SU-DHL-6 (cell line): ENCODE results near the gene TTC16.

Source experiments
- H2AFZ ChIP-seq: fragments of 200-600 bp; sonication (generic); 2 replicates; pipeline ENCODE4 v1.6.1; 2014; ENCODE audit warnings: low read depth, mild to moderate bottlenecking, moderate library complexity, mixed read lengths, antibody characterized with exemption, low read length; ENCODE audit not compliant: severe bottlenecking
- H3F3A ChIP-seq: fragments of 200-600 bp; shearing (Covaris generic); 2 replicates; pipeline ENCODE4 v1.6.0; 2016; ENCODE audit warnings: antibody characterized with exemption, mild to moderate bottlenecking; ENCODE audit not compliant: insufficient read depth
- H3K27ac ChIP-seq: fragments of 200-600 bp; sonication (generic); 2 replicates; pipeline ENCODE4 v1.5.1; 2016; ENCODE audit warnings: low read depth, mild to moderate bottlenecking, low read length, moderate library complexity, mixed read lengths
- H3K27me3 ChIP-seq: fragments of 200-600 bp; sonication (generic), shearing (Covaris generic); 2 replicates; pipeline ENCODE4 v1.6.0; 2014; ENCODE audit warnings: mild to moderate bottlenecking, low read length
- H3K36me3 ChIP-seq: fragments of 200-600 bp; sonication (generic); 2 replicates; pipeline ENCODE4 v1.6.1; 2014; ENCODE audit warnings: mild to moderate bottlenecking, low read length, mixed read lengths
- H3K4me2 ChIP-seq: fragments of 300-600, 200-600 bp; shearing (Covaris generic), sonication (generic); 2 replicates; pipeline ENCODE4 v1.6.0; 2014; ENCODE audit warnings: low read length, low read depth, mild to moderate bottlenecking; ENCODE audit not compliant: poor library complexity, severe bottlenecking
- H3K4me3 ChIP-seq: fragments of 200-600 bp; sonication (generic); 2 replicates; pipeline ENCODE4 v1.5.1; 2014; ENCODE audit warnings: antibody characterized with exemption, low read length, mild to moderate bottlenecking, mixed read lengths; ENCODE audit not compliant: insufficient read depth, poor library complexity, severe bottlenecking
- H3K79me2 ChIP-seq: fragments of 200-600 bp; sonication (generic); 2 replicates; pipeline ENCODE4 v1.6.1; 2014; ENCODE audit warnings: mild to moderate bottlenecking, low read length, moderate library complexity; ENCODE audit not compliant: insufficient read depth
- H3K9ac ChIP-seq: fragments of 200-600 bp; sonication (generic); 2 replicates; pipeline ENCODE4 v1.7.0; 2014; ENCODE audit warnings: mild to moderate bottlenecking, low read length
- H3K9me2 ChIP-seq: fragments of 200-600 bp; sonication (generic); replicated peaks from 2 replicates; pipeline ENCODE4 v1.6.1; 2014; ENCODE audit warnings: low read length; ENCODE audit not compliant: insufficient read depth
- H3K9me3 ChIP-seq: fragments of 200-600 bp; sonication (generic); 2 replicates; pipeline ENCODE4 v1.6.1; 2014; ENCODE audit warnings: low read length, mixed read lengths; ENCODE audit not compliant: insufficient read depth
- H4K20me1 ChIP-seq: fragments of 200-600 bp; sonication (generic); 2 replicates; pipeline ENCODE4 v1.6.1; 2014; ENCODE audit warnings: low read depth, mild to moderate bottlenecking, antibody characterized with exemption, low read length, moderate library complexity, mixed read lengths
- EZH2phosphoT487 ChIP-seq: fragments of 200-600 bp; sonication (generic), shearing (Covaris generic); conservative IDR thresholded peaks from 2 replicates; pipeline ENCODE4 v1.6.1; 2018; ENCODE audit warnings: mild to moderate bottlenecking, antibody characterized with exemption, low read length, moderate library complexity, mixed read lengths
- TF ChIP-seq, protein P1 (sequence below): fragments of 200-600 bp; sonication (generic); IDR thresholded peaks from one replicate; pipeline ENCODE4 v1.5.1; 2017; ENCODE audit warnings: antibody characterized with exemption, mild to moderate bottlenecking, low read length, moderate library complexity; ENCODE audit not compliant: insufficient read depth, poor library complexity, severe bottlenecking

The TTC16 gene

DNA sequence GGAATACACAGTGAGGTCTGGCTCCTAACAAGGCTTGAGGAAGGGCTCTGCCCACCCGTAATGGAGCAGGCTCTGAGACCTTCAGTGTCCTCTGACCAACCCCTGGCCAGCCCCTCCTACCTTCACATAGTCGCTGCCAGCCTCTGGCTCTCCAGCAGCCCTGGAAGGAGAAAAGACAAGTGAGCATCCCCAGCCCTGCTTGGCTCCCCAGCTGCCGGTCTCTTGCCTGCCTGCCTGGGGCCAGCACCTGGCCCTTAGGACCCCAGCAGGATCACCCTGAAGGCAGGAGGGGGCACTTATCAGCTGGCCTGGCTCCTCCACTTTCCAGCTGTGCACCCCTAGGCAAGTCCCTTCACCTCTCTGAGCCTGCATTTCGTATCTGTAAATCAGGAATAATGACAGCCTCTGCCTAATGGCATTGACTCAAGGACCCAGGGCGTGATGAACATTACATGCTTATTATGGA is 45.6 kb downstream of the TTC16 start:
- no peaks in the 10 kb centered on the region for H3K27me3 ChIP-seq
- no peak overlapping the region for H2AFZ ChIP-seq
- H3K9me3 ChIP-seq = no peaks in the 10 kb centered on the region
- H3K4me2 ChIP-seq = no peak overlapping the region
- no peaks in the 10 kb centered on the region for H3K9me2 ChIP-seq
- H3K79me2 ChIP-seq = no peaks in the 10 kb centered on the region
- H3K27ac ChIP-seq = no peak overlapping the region
- no peak for TF ChIP-seq EZH2phosphoT487
- TF ChIP-seq, protein P1, sequence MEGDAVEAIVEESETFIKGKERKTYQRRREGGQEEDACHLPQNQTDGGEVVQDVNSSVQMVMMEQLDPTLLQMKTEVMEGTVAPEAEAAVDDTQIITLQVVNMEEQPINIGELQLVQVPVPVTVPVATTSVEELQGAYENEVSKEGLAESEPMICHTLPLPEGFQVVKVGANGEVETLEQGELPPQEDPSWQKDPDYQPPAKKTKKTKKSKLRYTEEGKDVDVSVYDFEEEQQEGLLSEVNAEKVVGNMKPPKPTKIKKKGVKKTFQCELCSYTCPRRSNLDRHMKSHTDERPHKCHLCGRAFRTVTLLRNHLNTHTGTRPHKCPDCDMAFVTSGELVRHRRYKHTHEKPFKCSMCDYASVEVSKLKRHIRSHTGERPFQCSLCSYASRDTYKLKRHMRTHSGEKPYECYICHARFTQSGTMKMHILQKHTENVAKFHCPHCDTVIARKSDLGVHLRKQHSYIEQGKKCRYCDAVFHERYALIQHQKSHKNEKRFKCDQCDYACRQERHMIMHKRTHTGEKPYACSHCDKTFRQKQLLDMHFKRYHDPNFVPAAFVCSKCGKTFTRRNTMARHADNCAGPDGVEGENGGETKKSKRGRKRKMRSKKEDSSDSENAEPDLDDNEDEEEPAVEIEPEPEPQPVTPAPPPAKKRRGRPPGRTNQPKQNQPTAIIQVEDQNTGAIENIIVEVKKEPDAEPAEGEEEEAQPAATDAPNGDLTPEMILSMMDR = no peak
- no peaks in the 10 kb centered on the region for H3K36me3 ChIP-seq
- H4K20me1 ChIP-seq = no peaks in the 10 kb centered on the region
- H3K4me3 ChIP-seq = no peak overlapping the region
- H3K9ac ChIP-seq = no peak overlapping the region
- H3F3A ChIP-seq = no peaks in the 10 kb centered on the region

DNA sequence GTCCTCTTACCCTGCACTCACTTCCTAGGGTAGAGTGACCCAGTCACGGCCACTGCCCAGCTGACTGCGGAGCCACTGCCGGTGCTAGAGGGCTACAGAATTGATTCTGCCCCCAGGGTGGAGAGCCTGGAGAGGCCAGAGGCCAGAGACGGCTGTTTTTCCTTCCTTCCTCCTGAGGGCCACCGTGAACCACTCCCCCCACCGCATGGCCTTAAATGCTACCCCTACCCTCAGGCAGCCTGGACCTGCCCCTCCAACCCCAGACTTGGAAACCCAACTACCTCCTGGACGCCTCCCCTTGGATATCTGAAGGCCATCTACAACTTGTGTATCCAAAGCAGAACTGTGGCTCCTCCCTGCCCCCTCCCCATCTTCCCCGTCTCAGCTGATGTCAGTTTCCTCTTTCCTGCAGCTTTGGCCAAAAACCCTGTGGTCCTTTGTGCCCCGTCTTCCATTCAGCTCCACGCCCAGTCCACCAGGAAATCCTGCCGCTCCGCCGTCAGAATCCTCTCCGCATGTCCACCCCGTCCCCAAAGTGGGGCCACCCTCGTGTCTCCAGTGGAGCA is 46.3 kb downstream of the TTC16 start:
- Histone ChIP-seq H3K4me3 (no peak overlapping the region), H2AFZ (no peak overlapping the region), H3K27ac (no peak overlapping the region), H3K79me2 (no peaks in the 10 kb centered on the region), H3K9ac (no peak overlapping the region), H3F3A (no peaks in the 10 kb centered on the region), H4K20me1 (no peaks in the 10 kb centered on the region), H3K9me3 (no peaks in the 10 kb centered on the region), H3K4me2 (no peak overlapping the region), H3K27me3 (no peaks in the 10 kb centered on the region), H3K9me2 (no peaks in the 10 kb centered on the region), H3K36me3 (no peaks in the 10 kb centered on the region)
- TF ChIP-seq EZH2phosphoT487 = no peak
- TF ChIP-seq, protein P1 = no peak

DNA sequence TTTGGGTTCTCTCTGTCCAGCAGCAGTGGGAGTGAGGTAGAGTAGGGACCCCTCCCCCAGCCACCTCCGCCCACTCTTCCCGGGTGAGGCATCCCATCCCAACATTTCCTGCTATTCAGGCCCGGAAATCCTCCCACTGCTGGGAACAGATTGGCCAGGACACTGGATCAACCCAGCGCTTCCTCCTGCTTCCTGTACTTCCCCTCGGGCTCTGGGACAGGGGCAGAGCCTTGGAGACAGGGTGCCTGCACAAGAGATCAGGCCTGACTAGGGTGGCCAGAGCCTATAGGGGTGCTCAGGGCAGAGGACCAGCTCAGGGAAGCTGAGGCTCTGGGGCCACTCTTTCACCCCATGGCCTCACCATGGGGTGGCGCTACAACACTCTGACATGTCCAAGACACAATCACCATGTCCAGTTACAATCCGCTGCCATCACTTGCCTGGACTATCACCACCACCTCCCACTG is 48.1 kb downstream of the TTC16 start:
- no peak overlapping the region for H3K4me3 ChIP-seq
- H3K79me2 ChIP-seq = no peaks in the 10 kb centered on the region
- H4K20me1 ChIP-seq = no peaks in the 10 kb centered on the region
- no peak overlapping the region for H3K27ac ChIP-seq
- no peaks in the 10 kb centered on the region for H3K9me3 ChIP-seq
- H3K27me3 ChIP-seq = no peaks in the 10 kb centered on the region
- TF ChIP-seq EZH2phosphoT487 = no peak
- TF ChIP-seq, protein P1 = no peak
- no peak overlapping the region for H3K4me2 ChIP-seq
- H3K36me3 ChIP-seq = no peaks in the 10 kb centered on the region
- no peaks in the 10 kb centered on the region for H3F3A ChIP-seq
- H3K9ac ChIP-seq = no peak overlapping the region
- H2AFZ ChIP-seq = no peak overlapping the region
- no peaks in the 10 kb centered on the region for H3K9me2 ChIP-seq
